DOHH2 (cell line): Measurements from ENCODE around the gene LSM14B.

Experiments used
- H3F3A ChIP-seq: fragments of 200-600 bp; sonication (generic), shearing (Covaris generic); 2 replicates; pipeline ENCODE4 v1.6.0; 2016; ENCODE audit warnings: antibody characterized with exemption, mild to moderate bottlenecking; ENCODE audit not compliant: control insufficient read depth, insufficient read depth
- H3K27ac ChIP-seq: fragments of 200-600 bp; sonication (generic); 2 replicates; pipeline ENCODE4 v1.5.1; 2014; ENCODE audit warnings: low read depth, mild to moderate bottlenecking, low read length, moderate library complexity
- H3K27me3 ChIP-seq: fragments of 200-600 bp; sonication (generic); 2 replicates; pipeline ENCODE4 v1.6.1; 2014; ENCODE audit warnings: mild to moderate bottlenecking, low read length, mixed read lengths; ENCODE audit not compliant: control insufficient read depth
- H3K36me3 ChIP-seq: fragments of 200-600 bp; sonication (generic); 2 replicates; pipeline ENCODE4 v1.6.1; 2014; ENCODE audit warnings: mild to moderate bottlenecking, low read length, moderate library complexity, mixed read lengths; ENCODE audit not compliant: control insufficient read depth
- H3K4me1 ChIP-seq: fragments of 200-600 bp; sonication (generic); 2 replicates; pipeline ENCODE4 v1.6.1; 2014; ENCODE audit warnings: mild to moderate bottlenecking, low read length, mixed read lengths; ENCODE audit not compliant: control insufficient read depth
- H3K4me2 ChIP-seq: fragments of 200-600 bp; sonication (generic); 2 replicates; pipeline ENCODE4 v1.6.0; 2014; ENCODE audit warnings: mild to moderate bottlenecking, low read length, moderate library complexity
- H3K4me3 ChIP-seq: fragments of 200-600 bp; sonication (generic); 2 replicates; pipeline ENCODE4 v1.5.1; 2014; ENCODE audit warnings: mild to moderate bottlenecking, low read length, mixed read lengths
- H3K79me2 ChIP-seq: fragments of 200-600 bp; sonication (generic); 2 replicates; pipeline ENCODE4 v1.6.1; 2014; ENCODE audit warnings: mild to moderate bottlenecking, low read length, mixed read lengths; ENCODE audit not compliant: control insufficient read depth
- H3K9me2 ChIP-seq: fragments of 200-600 bp; sonication (generic); replicated peaks from 2 replicates; pipeline ENCODE4 v1.6.1; 2014; ENCODE audit warnings: mild to moderate bottlenecking, low read length, mixed read lengths; ENCODE audit not compliant: control insufficient read depth
- H3K9me3 ChIP-seq: fragments of 200-600 bp; sonication (generic); 2 replicates; pipeline ENCODE4 v1.6.1; 2014; ENCODE audit warnings: antibody characterized with exemption, low read length, mixed read lengths; ENCODE audit not compliant: control insufficient read depth, insufficient read depth
- H4K20me1 ChIP-seq: fragments of 200-600 bp; sonication (generic); 2 replicates; pipeline ENCODE4 v1.6.0; 2014; ENCODE audit warnings: low read depth, mild to moderate bottlenecking, antibody characterized with exemption, low read length, moderate library complexity; ENCODE audit not compliant: control insufficient read depth, insufficient read depth
- EZH2phosphoT487 ChIP-seq: fragments of 200-600 bp; sonication (generic); IDR thresholded peaks from 2 replicates; pipeline ENCODE4 v1.6.1; 2017; ENCODE audit warnings: borderline replicate concordance, mild to moderate bottlenecking, antibody characterized with exemption, low read length, moderate library complexity, mixed read lengths
- TF ChIP-seq, protein P1 (sequence below): fragments of 200-600 bp; sonication (generic); IDR thresholded peaks from one replicate; pipeline ENCODE4 v1.5.1; 2014; ENCODE audit warnings: antibody characterized with exemption, mild to moderate bottlenecking, low read depth, low read length; ENCODE audit not compliant: poor library complexity, severe bottlenecking

Gene LSM14B

GRCh38 chr20:62171245-62171644 is 49.0 kb downstream of the LSM14B start:
- Histone ChIP-seq H3K27me3 (no peaks in the 10 kb centered on the region), H3K36me3 (peaks cover 10% of the 10 kb centered on the region), H3K27ac (no peak overlapping the region), H3F3A (no peaks in the 10 kb centered on the region), H3K79me2 (no peaks in the 10 kb centered on the region), H3K9me3 (no peaks in the 10 kb centered on the region), H3K4me1 (no peaks in the 10 kb centered on the region), H3K4me3 (no peak overlapping the region), H3K9me2 (no peaks in the 10 kb centered on the region), H4K20me1 (no peaks in the 10 kb centered on the region), H3K4me2 (no peak overlapping the region)
- TF ChIP-seq, protein P1, sequence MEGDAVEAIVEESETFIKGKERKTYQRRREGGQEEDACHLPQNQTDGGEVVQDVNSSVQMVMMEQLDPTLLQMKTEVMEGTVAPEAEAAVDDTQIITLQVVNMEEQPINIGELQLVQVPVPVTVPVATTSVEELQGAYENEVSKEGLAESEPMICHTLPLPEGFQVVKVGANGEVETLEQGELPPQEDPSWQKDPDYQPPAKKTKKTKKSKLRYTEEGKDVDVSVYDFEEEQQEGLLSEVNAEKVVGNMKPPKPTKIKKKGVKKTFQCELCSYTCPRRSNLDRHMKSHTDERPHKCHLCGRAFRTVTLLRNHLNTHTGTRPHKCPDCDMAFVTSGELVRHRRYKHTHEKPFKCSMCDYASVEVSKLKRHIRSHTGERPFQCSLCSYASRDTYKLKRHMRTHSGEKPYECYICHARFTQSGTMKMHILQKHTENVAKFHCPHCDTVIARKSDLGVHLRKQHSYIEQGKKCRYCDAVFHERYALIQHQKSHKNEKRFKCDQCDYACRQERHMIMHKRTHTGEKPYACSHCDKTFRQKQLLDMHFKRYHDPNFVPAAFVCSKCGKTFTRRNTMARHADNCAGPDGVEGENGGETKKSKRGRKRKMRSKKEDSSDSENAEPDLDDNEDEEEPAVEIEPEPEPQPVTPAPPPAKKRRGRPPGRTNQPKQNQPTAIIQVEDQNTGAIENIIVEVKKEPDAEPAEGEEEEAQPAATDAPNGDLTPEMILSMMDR: no peak
- TF ChIP-seq EZH2phosphoT487: no peak

GRCh38 chr20:62172666-62173065 is 50.4 kb downstream of the LSM14B start:
- H3F3A ChIP-seq: no peaks in the 10 kb centered on the region
- no peak overlapping the region for H3K27ac ChIP-seq
- TF ChIP-seq, protein P1: no peak
- no peak for TF ChIP-seq EZH2phosphoT487
- no peaks in the 10 kb centered on the region for H3K79me2 ChIP-seq
- H3K9me2 ChIP-seq: no peaks in the 10 kb centered on the region
- H3K4me2 ChIP-seq: no peak overlapping the region
- no peaks in the 10 kb centered on the region for H3K27me3 ChIP-seq
- H3K4me1 ChIP-seq: no peaks in the 10 kb centered on the region
- no peak overlapping the region for H3K4me3 ChIP-seq
- H3K36me3 ChIP-seq: peaks cover 8% of the 10 kb centered on the region; the same call in 1 of the 2 replicates
- H4K20me1 ChIP-seq: no peaks in the 10 kb centered on the region
- no peaks in the 10 kb centered on the region for H3K9me3 ChIP-seq

- Histone ChIP-seq H3K4me2 (no peak overlapping the region), H3K27me3 (no peaks in the 10 kb centered on the region), H4K20me1 (no peaks in the 10 kb centered on the region), H3K4me3 (no peak overlapping the region), H3K9me3 (no peaks in the 10 kb centered on the region), H3K36me3 (peaks cover 2% of the 10 kb centered on the region; the same call in 1 of the 2 replicates), H3K27ac (no peak overlapping the region), H3F3A (no peaks in the 10 kb centered on the region), H3K9me2 (no peaks in the 10 kb centered on the region), H3K79me2 (no peaks in the 10 kb centered on the region), H3K4me1 (no peaks in the 10 kb centered on the region)
- TF ChIP-seq, protein P1: no peak
- no peak for TF ChIP-seq EZH2phosphoT487
Measured at GRCh38 chr20:62174021-62174804, 51.9 kb downstream of the LSM14B start.
